Activated CD8-positive, alpha-beta T cell treated with anti-CD3 and anti-CD28 coated beads for 36 hours (primary cell): Measurements from ENCODE around the gene ARHGAP10. TPM values are rescaled to one million over a fixed set of nuclear protein-coding genes. Genes with fewer than 3 reads are reported as not detected.

Experiments used
- ATAC-seq: fragments of 200-7000 bp; cut with Tn5 transposase; one replicate; pipeline ENCODE4 v1.10.0; 2021; ENCODE audit warnings: mild to moderate bottlenecking, moderate library complexity
- CTCF ChIA-PET: fragments of 350-600 bp; sonication (Branson Sonifier 250); formaldehyde crosslinking; loops from one replicate; lab custom pipeline; 2021; ENCODE audit warnings: antibody characterized with exemption; lab: Charles Lee
- POLR2A ChIA-PET: fragments of 350-600 bp; sonication (Branson Sonifier 250); formaldehyde crosslinking; loops from one replicate; lab custom pipeline; 2021; ENCODE audit warnings: antibody characterized with exemption; lab: Charles Lee
- DNase-seq: peaks from one replicate; pipeline ENCODE4 v3.0.0-alpha.2; 2020
- H3K27ac Mint-ChIP-seq: one replicate; pipeline ENCODE4 v1.8.0; 2021; ENCODE audit warnings: mild to moderate bottlenecking, mixed read lengths
- H3K27me3 Mint-ChIP-seq: one replicate; pipeline ENCODE4 v1.8.0; 2021; ENCODE audit warnings: mixed read lengths
- H3K36me3 Mint-ChIP-seq: one replicate; pipeline ENCODE4 v1.8.0; 2021; ENCODE audit warnings: low read depth, mixed read lengths
- H3K4me1 Mint-ChIP-seq: one replicate; pipeline ENCODE4 v1.8.0; 2021; ENCODE audit warnings: low read depth, mixed read lengths
- H3K4me3 Mint-ChIP-seq: one replicate; pipeline ENCODE4 v1.8.0; 2021; ENCODE audit warnings: mild to moderate bottlenecking, moderate library complexity, mixed read lengths
- H3K9me3 Mint-ChIP-seq: one replicate; pipeline ENCODE4 v1.8.0; 2021; ENCODE audit warnings: mixed read lengths
- intact Hi-C: fragments of 100-400 bp; cut with micrococcal nuclease; formaldehyde crosslinking; loops from one replicate; pipeline ENCODE4 v1.10.0; 2022
- total RNA-seq, 2 experiments: library from RNA; stranded (reverse); gene quantifications; one replicate each; pipeline ENCODE4 v1.2.3, GENCODE V29; 2021
- TF ChIP-seq, protein P1 (sequence below): fragments of 200-600 bp; IDR thresholded peaks from one replicate; pipeline ENCODE4 v1.8.0; 2022; ENCODE audit warnings: antibody characterized with exemption, mild to moderate bottlenecking

The ARHGAP10 gene
- total RNA-seq, 2 experiments from 2014 or later = 4.0 to 5.1 TPM

DNA sequence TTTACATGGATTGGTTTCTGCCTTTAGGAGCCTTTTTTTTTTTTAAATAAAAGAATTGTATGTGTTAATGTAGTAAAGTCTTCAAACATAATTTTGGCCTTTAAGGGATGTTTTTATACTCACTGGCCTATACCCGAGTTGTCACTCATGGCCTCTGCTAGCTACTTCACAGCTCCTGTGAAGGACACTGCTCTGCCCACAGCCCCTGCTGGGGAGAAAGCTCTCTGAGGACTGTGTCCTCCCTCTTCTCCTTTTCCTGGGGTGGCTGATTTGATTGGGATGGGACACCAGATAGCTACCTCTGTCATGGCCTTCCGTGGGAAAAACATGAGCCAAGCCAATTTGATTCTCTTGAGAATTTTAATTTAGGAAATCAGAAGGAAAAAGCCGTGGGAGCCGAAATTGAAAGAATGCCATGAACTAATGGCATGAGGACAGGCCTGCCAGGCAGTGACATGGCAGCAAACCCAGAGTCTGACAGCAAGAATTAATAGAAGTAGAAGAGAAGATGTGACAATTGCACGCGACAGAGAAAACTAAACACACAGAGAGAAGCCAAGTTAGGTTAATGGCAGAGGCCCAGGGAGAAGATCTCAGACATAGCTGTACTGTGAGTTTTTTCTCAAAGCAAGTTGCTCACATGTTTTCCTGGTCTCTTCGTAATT is 81.4 kb downstream of the ARHGAP10 start:
- intact Hi-C loops = no loop called here
- no peaks in the 10 kb centered on the region for H3K9me3 Mint-ChIP-seq
- no peak overlapping the region for H3K27ac Mint-ChIP-seq
- ChIA-PET POLR2A (no interaction called here), CTCF (no interaction called here)
- no peaks in the 10 kb centered on the region for H3K36me3 Mint-ChIP-seq
- no peak overlapping the region for H3K4me3 Mint-ChIP-seq
- ATAC-seq (no peak), DNase-seq (no peak)
- H3K27me3 Mint-ChIP-seq = no peaks in the 10 kb centered on the region
- peaks cover 11% of the 10 kb centered on the region for H3K4me1 Mint-ChIP-seq
- TF ChIP-seq, protein P1, sequence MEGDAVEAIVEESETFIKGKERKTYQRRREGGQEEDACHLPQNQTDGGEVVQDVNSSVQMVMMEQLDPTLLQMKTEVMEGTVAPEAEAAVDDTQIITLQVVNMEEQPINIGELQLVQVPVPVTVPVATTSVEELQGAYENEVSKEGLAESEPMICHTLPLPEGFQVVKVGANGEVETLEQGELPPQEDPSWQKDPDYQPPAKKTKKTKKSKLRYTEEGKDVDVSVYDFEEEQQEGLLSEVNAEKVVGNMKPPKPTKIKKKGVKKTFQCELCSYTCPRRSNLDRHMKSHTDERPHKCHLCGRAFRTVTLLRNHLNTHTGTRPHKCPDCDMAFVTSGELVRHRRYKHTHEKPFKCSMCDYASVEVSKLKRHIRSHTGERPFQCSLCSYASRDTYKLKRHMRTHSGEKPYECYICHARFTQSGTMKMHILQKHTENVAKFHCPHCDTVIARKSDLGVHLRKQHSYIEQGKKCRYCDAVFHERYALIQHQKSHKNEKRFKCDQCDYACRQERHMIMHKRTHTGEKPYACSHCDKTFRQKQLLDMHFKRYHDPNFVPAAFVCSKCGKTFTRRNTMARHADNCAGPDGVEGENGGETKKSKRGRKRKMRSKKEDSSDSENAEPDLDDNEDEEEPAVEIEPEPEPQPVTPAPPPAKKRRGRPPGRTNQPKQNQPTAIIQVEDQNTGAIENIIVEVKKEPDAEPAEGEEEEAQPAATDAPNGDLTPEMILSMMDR = no peak

DNA sequence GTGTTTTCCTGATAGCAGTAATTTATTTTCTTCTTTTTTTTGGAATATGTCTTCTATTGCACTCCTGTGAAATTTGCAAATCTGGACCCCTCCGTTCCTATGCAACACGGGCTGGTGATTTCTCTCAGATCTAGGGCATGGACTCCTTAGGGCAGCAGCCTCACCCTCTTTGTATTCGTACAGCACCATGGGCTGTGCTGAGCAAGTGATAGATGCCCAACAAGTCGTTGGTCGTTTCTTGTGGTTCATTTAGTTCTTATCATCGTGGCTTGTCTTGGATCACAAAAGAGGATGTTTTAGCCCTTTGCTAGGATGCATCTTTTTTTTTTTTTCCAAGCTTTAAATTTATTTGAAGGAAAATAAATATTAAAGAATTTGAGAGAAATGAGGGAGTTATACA is 82.1 kb downstream of the ARHGAP10 start:
- no peak overlapping the region for H3K4me3 Mint-ChIP-seq
- intact Hi-C loops = no loop called here
- peaks cover 11% of the 10 kb centered on the region for H3K4me1 Mint-ChIP-seq
- no peaks in the 10 kb centered on the region for H3K9me3 Mint-ChIP-seq
- no peaks in the 10 kb centered on the region for H3K27me3 Mint-ChIP-seq
- DNase-seq (no peak), ATAC-seq (no peak)
- TF ChIP-seq, protein P1 = no peak
- ChIA-PET CTCF (no interaction called here), POLR2A (no interaction called here)
- no peaks in the 10 kb centered on the region for H3K36me3 Mint-ChIP-seq
- H3K27ac Mint-ChIP-seq = no peak overlapping the region

DNA sequence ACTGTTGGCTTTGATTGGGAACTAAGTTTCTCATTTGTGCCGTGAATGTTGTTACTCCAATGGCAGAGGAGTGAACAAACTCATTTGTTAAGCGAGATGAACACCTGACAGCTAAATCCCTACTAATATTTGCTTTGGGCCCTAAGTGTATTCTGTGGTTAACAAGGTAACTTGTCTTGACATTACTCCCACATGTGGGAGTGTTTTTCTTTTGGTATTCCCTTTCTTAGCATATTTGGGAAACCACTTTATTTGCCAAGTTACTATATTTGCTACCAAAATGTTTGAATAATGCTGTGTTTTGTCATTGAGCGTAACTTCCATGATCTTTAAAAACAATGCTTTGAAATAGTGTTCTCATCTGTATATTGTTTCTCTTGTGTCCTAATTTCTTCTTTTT is 82.5 kb downstream of the ARHGAP10 start:
- no peaks in the 10 kb centered on the region for H3K36me3 Mint-ChIP-seq
- ChIA-PET POLR2A (no interaction called here), CTCF (no interaction called here)
- no peak overlapping the region for H3K4me3 Mint-ChIP-seq
- peaks cover 11% of the 10 kb centered on the region for H3K4me1 Mint-ChIP-seq
- intact Hi-C loops = no loop called here
- DNase-seq = no peak
- TF ChIP-seq, protein P1 = no peak
- no peaks in the 10 kb centered on the region for H3K9me3 Mint-ChIP-seq
- H3K27ac Mint-ChIP-seq = no peak overlapping the region
- ATAC-seq = no peak
- no peaks in the 10 kb centered on the region for H3K27me3 Mint-ChIP-seq

DNA sequence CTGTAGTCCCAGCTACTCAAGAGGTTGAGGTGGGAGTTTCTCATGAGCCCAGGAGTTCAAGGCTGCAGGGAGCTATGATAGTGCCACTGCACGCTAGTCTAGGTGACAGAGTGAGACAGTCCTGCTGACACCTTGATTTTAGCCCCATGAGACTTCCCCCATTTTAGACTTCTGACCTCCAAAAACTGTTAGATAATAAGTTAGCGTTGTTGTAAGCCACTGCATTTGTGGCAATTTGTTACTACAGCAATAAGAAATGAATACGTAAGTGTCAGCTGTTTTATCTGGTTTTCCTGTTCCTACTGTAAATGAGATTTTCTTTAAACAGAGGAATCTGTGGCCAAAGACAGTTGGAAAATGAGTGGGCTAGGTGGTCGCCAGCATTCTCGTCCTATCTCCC is 83.9 kb downstream of the ARHGAP10 start:
- no peaks in the 10 kb centered on the region for H3K9me3 Mint-ChIP-seq
- CTCF ChIA-PET = interaction anchor here (0.9 to 1.9 kb wide), 3 partner anchors 29 to 83 kb away, joined by 3 to 11 read pairs (median 3); partner anchors contain the start of gene ARHGAP10
- H3K27ac Mint-ChIP-seq = no peak overlapping the region
- no peaks in the 10 kb centered on the region for H3K27me3 Mint-ChIP-seq
- TF ChIP-seq, protein P1 = no peak
- no peak for DNase-seq
- no peaks in the 10 kb centered on the region for H3K36me3 Mint-ChIP-seq
- intact Hi-C loops = no loop called here
- peaks cover 11% of the 10 kb centered on the region for H3K4me1 Mint-ChIP-seq
- no peak for ATAC-seq
- POLR2A ChIA-PET = no interaction called here
- no peak overlapping the region for H3K4me3 Mint-ChIP-seq

DNA sequence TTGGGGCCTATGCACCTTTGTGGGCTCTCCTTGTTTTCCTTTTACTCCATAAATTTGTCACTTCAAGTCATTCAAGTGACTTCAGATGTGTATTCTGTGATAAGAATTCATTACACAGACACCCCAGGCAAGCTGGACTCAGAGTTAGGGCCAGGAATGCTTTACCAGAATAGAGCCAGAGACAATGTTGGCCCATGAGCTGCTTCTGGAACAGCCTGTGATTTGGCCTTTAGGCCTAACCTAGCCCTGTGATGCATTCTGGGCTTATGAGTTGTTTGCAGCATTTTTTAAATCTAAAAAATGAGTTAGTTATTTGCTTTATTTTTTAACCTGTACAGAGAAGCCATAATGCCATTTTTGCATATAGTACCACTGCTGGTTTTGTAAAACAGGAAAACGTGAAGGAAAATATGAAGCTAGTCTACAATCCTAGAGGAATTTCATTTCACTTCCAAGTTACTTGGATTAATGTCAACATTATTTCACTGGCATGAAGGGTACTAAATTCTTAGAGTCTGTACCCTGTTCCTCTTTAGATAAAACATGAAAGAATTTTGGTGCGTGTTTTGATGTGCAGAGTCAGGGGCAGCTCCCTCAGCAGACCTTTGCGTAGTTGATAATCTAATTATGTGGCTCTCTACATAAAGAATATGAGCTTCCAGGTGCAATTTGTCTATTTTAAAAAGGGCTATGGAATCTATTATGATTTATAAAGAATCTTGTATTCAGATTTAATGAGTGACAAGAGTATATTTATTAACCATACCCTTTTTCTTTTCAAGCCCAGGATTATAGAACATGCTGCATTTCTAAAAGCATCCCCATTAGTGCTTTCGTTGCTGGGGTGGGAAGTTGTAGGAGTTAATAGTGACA is 84.7 kb downstream of the ARHGAP10 start:
- TF ChIP-seq, protein P1 = no peak
- ChIA-PET POLR2A (interaction anchor here (0.6 kb wide), 1 partner anchor 8 kb away, joined by 3 read pairs; no protein-coding TSS in a partner anchor), CTCF (interaction anchor here (0.9 to 1.9 kb wide), 3 partner anchors 28 to 84 kb away, joined by 3 to 11 read pairs (median 3); partner anchors contain the start of gene ARHGAP10)
- DNase-seq (no peak), ATAC-seq (no peak)
- Mint-ChIP-seq H3K36me3 (no peaks in the 10 kb centered on the region), H3K9me3 (no peaks in the 10 kb centered on the region), H3K4me3 (no peak overlapping the region), H3K27me3 (no peaks in the 10 kb centered on the region), H3K4me1 (peaks cover 11% of the 10 kb centered on the region), H3K27ac (no peak overlapping the region)
- intact Hi-C loops = no loop called here
